K562 (cell line): ENCODE data around the gene CDCA7L. TPM values are rescaled to one million over a fixed set of nuclear protein-coding genes. Genes with fewer than 3 reads are reported as not detected.

Source experiments
- ATAC-seq: fragments of 200-7000 bp; cut with Tn5 transposase; 3 replicates; pipeline ENCODE4 v1.9.1; 2020; ENCODE audit warnings: moderate library complexity
- BruUV-seq: library from RNA; stranded (reverse); fragments of 400-500 nt; replicated peaks from 2 replicates; lab custom pipeline; 2021; lab: Mats Ljungman, UMichigan
- CTCF ChIA-PET: fragments of 300-600 bp; formaldehyde crosslinking; extraction: SDS; loops from one replicate; lab custom pipeline; 2021; ENCODE audit warnings: low intra/inter-chr PET ratio; lab: Yijun Ruan, JAX
- POLR2A ChIA-PET: fragments of 300-600, 350-650 bp; sonication (Branson Sonifier 250); formaldehyde crosslinking; extraction: SDS; loops from one replicate; lab custom pipeline; 2021; ENCODE audit warnings: antibody characterized with exemption, inconsistent platforms; lab: Yijun Ruan, JAX
- DNase-seq, 4 experiments: peaks; one replicate each; pipeline versions ENCODE4 v3.0.0 to v3.0.0-alpha.2; 2011 to 2018; ENCODE audit warnings: low spot score in 3 of 4, mixed read lengths in 3 of 4; ENCODE audit errors: extremely low read depth in 1 of 4
- FAIRE-seq: peaks from 2 replicates; lab custom pipeline; 2011; peaks lifted over from hg19 to GRCh38; lab: Jason Lieb, UNC
- H2AFZ ChIP-seq: 2 replicates; pipeline ENCODE4 v1.6.0; 2011; ENCODE audit warnings: low read depth, low read length, control low read depth, inconsistent platforms
- H3K27ac ChIP-seq: fragments of 200-600 bp; 3 replicates; pipeline ENCODE4 v1.8.0; 2011; ENCODE audit warnings: low read depth, mild to moderate bottlenecking, control low read depth, inconsistent platforms, low read length, moderate library complexity, mixed read lengths; ENCODE audit errors: extremely low read depth
- H3K27me3 ChIP-seq, 2 experiments: fragments of 300-600 bp in 1 of 2; 2 replicates in 1 of 2; 3 replicates in 1 of 2; pipeline versions ENCODE4 v1.6.0 to v1.8.0; 2011; ENCODE audit warnings: inconsistent platforms in 2 of 2, low read length in 2 of 2, mild to moderate bottlenecking in 1 of 2, mixed read lengths in 1 of 2, moderate library complexity in 1 of 2; ENCODE audit not compliant: control insufficient read depth in 2 of 2, insufficient read depth in 2 of 2
- H3K36me3 ChIP-seq: fragments of 300-600 bp; 3 replicates; pipeline ENCODE4 v1.8.0; 2011; ENCODE audit warnings: mild to moderate bottlenecking, low read length, inconsistent platforms; ENCODE audit not compliant: control insufficient read depth, insufficient read depth
- H3K4me1 ChIP-seq, 2 experiments: fragments of 200-600 bp in 1 of 2; replicated peaks in 1 of 2; 2 replicates in 1 of 2; 3 replicates in 1 of 2; pipeline versions ENCODE4 v1.5.1 to v1.8.0; 2011; ENCODE audit warnings: inconsistent platforms in 2 of 2, low read length in 2 of 2, mild to moderate bottlenecking in 1 of 2, mixed read lengths in 1 of 2, moderate library complexity in 1 of 2; ENCODE audit not compliant: control insufficient read depth in 2 of 2, insufficient read depth in 2 of 2
- H3K4me2 ChIP-seq: 2 replicates; pipeline ENCODE4 v1.6.1; 2011; ENCODE audit warnings: low read length, control low read depth, inconsistent platforms, mixed read lengths; ENCODE audit not compliant: insufficient read depth
- H3K4me3 ChIP-seq: fragments of 200-600 bp; sonication (generic), shearing (Covaris generic); 2 replicates; pipeline ENCODE4 v1.5.1; 2016; ENCODE audit warnings: control low read depth, inconsistent platforms
- H3K79me2 ChIP-seq: fragments of 200-600 bp; 3 replicates; pipeline ENCODE4 v1.8.0; 2011; ENCODE audit warnings: low read length, inconsistent platforms; ENCODE audit not compliant: control insufficient read depth, insufficient read depth
- H3K9ac ChIP-seq, 2 experiments: 2 replicates each; pipeline versions ENCODE4 v1.6.0 to v1.6.1; 2011; ENCODE audit warnings: low read depth in 2 of 2, low read length in 2 of 2, control low read depth in 1 of 2, inconsistent platforms in 1 of 2, mild to moderate bottlenecking in 1 of 2, mixed read lengths in 1 of 2; ENCODE audit not compliant: insufficient read depth in 1 of 2
- H3K9me1 ChIP-seq: one replicate; pipeline ENCODE4 v1.6.0; 2011; ENCODE audit warnings: inconsistent platforms, mild to moderate bottlenecking, low read length, moderate library complexity; ENCODE audit not compliant: control insufficient read depth, insufficient read depth
- H3K9me3 ChIP-seq: replicated peaks from 2 replicates; pipeline ENCODE4 v1.5.1; 2011; ENCODE audit warnings: low read depth, low read length, inconsistent platforms; ENCODE audit not compliant: control insufficient read depth, insufficient read depth
- H4K20me1 ChIP-seq: replicated peaks from 2 replicates; pipeline ENCODE4 v1.6.1; 2011; ENCODE audit warnings: low read length, inconsistent platforms, mixed read lengths; ENCODE audit not compliant: control insufficient read depth, insufficient read depth
- CREB5 ChIP-seq: fragments of 250-450 bp; sonication (Bioruptor Pico); IDR thresholded peaks from 2 replicates; pipeline ENCODE4 v1.5.0; 2020; ENCODE audit warnings: mild to moderate bottlenecking
- GTF2F1 ChIP-seq: IDR thresholded peaks from 2 replicates; pipeline ENCODE4 v1.6.1; 2011; ENCODE audit warnings: low read depth, low read length, improper control_type of control experiment
- RBM22 ChIP-seq: fragments of 200-400 bp; formaldehyde crosslinking; IDR thresholded peaks from 2 replicates; pipeline ENCODE4 v1.6.1; 2018; ENCODE audit warnings: low read length, low read depth; ENCODE audit not compliant: poor library complexity, severe bottlenecking
- U2AF1 ChIP-seq: fragments of 200-400 bp; formaldehyde crosslinking; optimal IDR thresholded peaks from 2 replicates; pipeline ENCODE3; 2017; ENCODE audit warnings: mild to moderate bottlenecking, low read depth, low read length, moderate library complexity
- ZFX ChIP-seq: sonication (generic); formaldehyde crosslinking; IDR thresholded peaks from 2 replicates; pipeline ENCODE4 v1.8.0; 2022; ENCODE audit warnings: mild to moderate bottlenecking, missing genetic modification reagents, moderate library complexity
- ZNF121 ChIP-seq: sonication (generic); formaldehyde crosslinking; conservative IDR thresholded peaks from 2 replicates; pipeline ENCODE4 v1.8.0; 2022; ENCODE audit warnings: missing genetic modification reagents
- ZNF347 ChIP-seq: fragments of 450-650 bp; formaldehyde crosslinking; IDR thresholded peaks from 2 replicates; pipeline ENCODE4 v1.4.0; 2020; ENCODE audit warnings: low read depth, mild to moderate bottlenecking, moderate library complexity
- WGBS: fragments of 100-300 bp; shearing (Covaris generic); methylation state at CpG from one replicate; pipeline ENCODE4 v1.1.6; 2016; ENCODE audit warnings: low coverage, mixed read lengths; ENCODE audit not compliant: insufficient coverage; ENCODE audit errors: missing lambda C conversion rate; 5-methylcytosine and 5-hydroxymethylcytosine counted together
- in situ Hi-C: fragments of 300-500 bp; cut with MboI; formaldehyde crosslinking; loops from 4 replicates; pipeline ENCODE4 v1.15.0; 2018; ENCODE audit warnings: inconsistent platforms, mixed read lengths
- intact Hi-C: fragments of 100-400 bp; cut with micrococcal nuclease; formaldehyde crosslinking; loops from 2 replicates; pipeline ENCODE4 v1.14.2; 2022
- polyA plus RNA-seq, 8 experiments: library from polyadenylated mRNA; depleted of rRNA in 4 of 8; stranded (reverse) in 5 of 8; unstranded in 3 of 8; fragments of >200 nt; fragmentation: Nextera tagmentation in 2 of 8; fragmentation: Illumina TruSeq in 1 of 8; extraction: Ambion mirVana in 2 of 8; extraction: Trizol in 1 of 8; gene quantifications; 2 replicates each; pipeline versions ENCODE4 v1.2.1 to v1.2.3, GENCODE V29; 2011 to 2014; ENCODE audit warnings: inconsistent platforms in 1 of 8, missing spikeins in 1 of 8
- total RNA-seq, 7 experiments: library from RNA; depleted of rRNA in 6 of 7; stranded (reverse); fragments of >200 nt in 6 of 7; fragmentation: Illumina TruSeq in 2 of 7; extraction: Trizol in 2 of 7; gene quantifications; 2 replicates each; pipeline versions ENCODE4 v1.2.1 to v1.2.3, GENCODE V29; 2011 to 2021; ENCODE audit warnings: low replicate concordance in 1 of 7
- TF ChIP-seq, protein P1 (sequence below): sonication (generic); formaldehyde crosslinking; IDR thresholded peaks from 2 replicates; pipeline ENCODE4 v1.8.1; 2023; ENCODE audit warnings: mild to moderate bottlenecking, missing genetic modification reagents

The CDCA7L gene
- total and polyA plus RNA-seq, 9 of the 15 experiments (the other 6 are each of a cell fraction or from before 2014, with no cell fraction given), result 1.9 to 32.4 (median 3.1) TPM

GRCh38 chr7:21943436-21943835 is 2.3 kb downstream of the CDCA7L start:
- POLR2A ChIA-PET, result no interaction called here
- Histone ChIP-seq H3K27ac (no peak overlapping the region), H3K9me1 (no peaks in the 10 kb centered on the region), H3K9me3 (no peaks in the 10 kb centered on the region), H3K27me3 (peaks cover 6 to 24% of the 10 kb centered on the region in 2 experiments), H3K79me2 (no peaks in the 10 kb centered on the region), H4K20me1 (0 out of 2 replicates have a peak, but pooled peaks cover 3% of the 10 kb centered on the region), H2AFZ (no peak overlapping the region), H3K4me2 (no peak overlapping the region), H3K4me3 (no peak overlapping the region), H3K36me3 (no peaks in the 10 kb centered on the region), H3K4me1 (peaks cover 0 to 16% of the 10 kb centered on the region in 2 experiments; a peak in 2 of 5 replicates), H3K9ac (no peak overlapping the region)
- DNase-seq, result no peak
- TF ChIP-seq, protein P1, sequence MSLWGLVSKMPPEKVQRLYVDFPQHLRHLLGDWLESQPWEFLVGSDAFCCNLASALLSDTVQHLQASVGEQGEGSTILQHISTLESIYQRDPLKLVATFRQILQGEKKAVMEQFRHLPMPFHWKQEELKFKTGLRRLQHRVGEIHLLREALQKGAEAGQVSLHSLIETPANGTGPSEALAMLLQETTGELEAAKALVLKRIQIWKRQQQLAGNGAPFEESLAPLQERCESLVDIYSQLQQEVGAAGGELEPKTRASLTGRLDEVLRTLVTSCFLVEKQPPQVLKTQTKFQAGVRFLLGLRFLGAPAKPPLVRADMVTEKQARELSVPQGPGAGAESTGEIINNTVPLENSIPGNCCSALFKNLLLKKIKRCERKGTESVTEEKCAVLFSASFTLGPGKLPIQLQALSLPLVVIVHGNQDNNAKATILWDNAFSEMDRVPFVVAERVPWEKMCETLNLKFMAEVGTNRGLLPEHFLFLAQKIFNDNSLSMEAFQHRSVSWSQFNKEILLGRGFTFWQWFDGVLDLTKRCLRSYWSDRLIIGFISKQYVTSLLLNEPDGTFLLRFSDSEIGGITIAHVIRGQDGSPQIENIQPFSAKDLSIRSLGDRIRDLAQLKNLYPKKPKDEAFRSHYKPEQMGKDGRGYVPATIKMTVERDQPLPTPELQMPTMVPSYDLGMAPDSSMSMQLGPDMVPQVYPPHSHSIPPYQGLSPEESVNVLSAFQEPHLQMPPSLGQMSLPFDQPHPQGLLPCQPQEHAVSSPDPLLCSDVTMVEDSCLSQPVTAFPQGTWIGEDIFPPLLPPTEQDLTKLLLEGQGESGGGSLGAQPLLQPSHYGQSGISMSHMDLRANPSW, result no peak
- TF ChIP-seq GTF2F1 (no peak), U2AF1 (no peak), ZNF121 (CRISPR knock-in tag) (no peak), RBM22 (no peak), ZFX (CRISPR knock-in tag) (no peak), ZNF347 (no peak), CREB5 (no peak)
- 7% methylated on average over 5 of the region's 5 CpGs for WGBS
- ATAC-seq, result no peak
- CTCF ChIA-PET, result no interaction called here
- no peak for FAIRE-seq
- no TSS peak for BruUV-seq
- in situ Hi-C loops, result no loop called here
- intact Hi-C loops, result no loop called here
